C4-2B (cell line): ENCODE results near the gene ATP5F1D.

ENCODE experiments used
- ZFX ChIP-seq: fragments of 450-650 bp; IDR thresholded peaks from 2 replicates; pipeline ENCODE4 v1.6.1; 2017
- TF ChIP-seq, protein P1 (sequence below): fragments of 450-650 bp; conservative IDR thresholded peaks from 2 replicates; pipeline ENCODE4 v1.5.1; 2017; ENCODE audit warnings: mild to moderate bottlenecking

- TF ChIP-seq, protein P1, sequence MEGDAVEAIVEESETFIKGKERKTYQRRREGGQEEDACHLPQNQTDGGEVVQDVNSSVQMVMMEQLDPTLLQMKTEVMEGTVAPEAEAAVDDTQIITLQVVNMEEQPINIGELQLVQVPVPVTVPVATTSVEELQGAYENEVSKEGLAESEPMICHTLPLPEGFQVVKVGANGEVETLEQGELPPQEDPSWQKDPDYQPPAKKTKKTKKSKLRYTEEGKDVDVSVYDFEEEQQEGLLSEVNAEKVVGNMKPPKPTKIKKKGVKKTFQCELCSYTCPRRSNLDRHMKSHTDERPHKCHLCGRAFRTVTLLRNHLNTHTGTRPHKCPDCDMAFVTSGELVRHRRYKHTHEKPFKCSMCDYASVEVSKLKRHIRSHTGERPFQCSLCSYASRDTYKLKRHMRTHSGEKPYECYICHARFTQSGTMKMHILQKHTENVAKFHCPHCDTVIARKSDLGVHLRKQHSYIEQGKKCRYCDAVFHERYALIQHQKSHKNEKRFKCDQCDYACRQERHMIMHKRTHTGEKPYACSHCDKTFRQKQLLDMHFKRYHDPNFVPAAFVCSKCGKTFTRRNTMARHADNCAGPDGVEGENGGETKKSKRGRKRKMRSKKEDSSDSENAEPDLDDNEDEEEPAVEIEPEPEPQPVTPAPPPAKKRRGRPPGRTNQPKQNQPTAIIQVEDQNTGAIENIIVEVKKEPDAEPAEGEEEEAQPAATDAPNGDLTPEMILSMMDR, result no peak
- no peak; the same call in 1 of the 2 replicates for TF ChIP-seq ZFX
These were observed 33.3 kb downstream of the ATP5F1D start for GRCh38 chr19:1274852-1275259.
